ENCODE measurements around the gene ZNHIT2.

ZNHIT2 gene

DNA sequence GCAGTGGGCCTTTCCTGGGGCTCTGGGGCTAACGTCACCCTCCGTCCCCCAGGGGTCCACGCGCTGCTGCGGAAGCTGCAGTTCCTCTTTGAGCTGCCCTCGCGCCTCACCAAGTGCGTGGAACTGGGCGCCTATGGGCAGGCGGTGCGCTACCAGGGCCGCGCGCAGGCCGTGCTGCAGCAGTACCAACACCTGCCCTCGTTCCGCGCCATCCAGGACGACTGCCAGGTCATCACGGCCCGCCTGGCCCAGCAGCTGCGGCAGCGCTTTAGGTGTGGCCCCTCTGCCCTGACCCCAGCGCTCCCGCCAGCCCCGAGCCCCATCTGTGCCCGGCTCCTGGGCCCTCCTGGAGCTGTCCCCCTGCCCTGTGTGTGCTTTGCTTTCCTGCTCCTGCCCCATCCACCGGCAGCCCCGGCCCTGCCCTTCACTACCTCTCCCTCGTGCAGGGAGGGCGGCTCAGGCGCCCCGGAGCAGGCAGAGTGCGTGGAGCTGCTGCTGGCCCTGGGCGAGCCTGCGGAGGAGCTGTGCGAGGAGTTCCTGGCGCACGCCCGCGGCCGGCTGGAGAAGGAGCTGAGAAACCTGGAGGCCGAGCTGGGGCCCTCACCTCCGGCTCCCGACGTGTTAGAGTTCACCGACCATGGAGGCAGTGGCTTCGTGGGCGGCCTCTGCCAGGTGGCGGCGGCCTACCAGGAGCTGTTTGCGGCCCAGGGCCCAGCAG lies 9.6 kb downstream of the ZNHIT2 start:
- DNase-seq (ENCODE audit: low read depth in 2 of 3, low spot score in 1 of 3), result no peak

DNA sequence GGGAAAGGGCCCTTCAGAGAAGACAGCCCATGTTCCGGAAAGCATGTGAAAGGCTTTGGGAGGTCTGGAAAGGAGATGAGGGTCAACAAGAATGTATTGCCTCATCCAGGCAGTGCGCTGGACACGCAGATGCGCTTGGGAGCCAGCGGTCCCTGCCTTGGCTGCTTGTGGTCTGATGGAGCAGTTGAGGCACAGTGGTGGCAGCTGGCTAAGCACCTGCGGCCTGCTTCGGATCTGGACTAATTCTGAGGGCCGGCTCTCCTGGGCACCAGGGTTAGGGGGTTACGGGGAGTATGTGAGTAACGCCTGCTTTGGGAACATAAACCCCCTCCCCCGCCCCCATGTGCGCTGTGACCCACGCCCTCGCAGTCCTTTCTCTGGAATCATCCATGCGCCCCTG lies 10.4 kb downstream of the ZNHIT2 start:
- DNase-seq (ENCODE audit: low read depth in 2 of 3, low spot score in 1 of 3), result no peak

GRCh38 chr11:65104628-65105027 lies 12.9 kb downstream of the ZNHIT2 start:
- DNase-seq (ENCODE audit: low read depth in 2 of 3, low spot score in 1 of 3), result no peak

GRCh38 chr11:65103476-65103875 lies 14.0 kb downstream of the ZNHIT2 start:
- DNase-seq (ENCODE audit: low read depth in 2 of 3, low spot score in 1 of 3), result no peak

DNA sequence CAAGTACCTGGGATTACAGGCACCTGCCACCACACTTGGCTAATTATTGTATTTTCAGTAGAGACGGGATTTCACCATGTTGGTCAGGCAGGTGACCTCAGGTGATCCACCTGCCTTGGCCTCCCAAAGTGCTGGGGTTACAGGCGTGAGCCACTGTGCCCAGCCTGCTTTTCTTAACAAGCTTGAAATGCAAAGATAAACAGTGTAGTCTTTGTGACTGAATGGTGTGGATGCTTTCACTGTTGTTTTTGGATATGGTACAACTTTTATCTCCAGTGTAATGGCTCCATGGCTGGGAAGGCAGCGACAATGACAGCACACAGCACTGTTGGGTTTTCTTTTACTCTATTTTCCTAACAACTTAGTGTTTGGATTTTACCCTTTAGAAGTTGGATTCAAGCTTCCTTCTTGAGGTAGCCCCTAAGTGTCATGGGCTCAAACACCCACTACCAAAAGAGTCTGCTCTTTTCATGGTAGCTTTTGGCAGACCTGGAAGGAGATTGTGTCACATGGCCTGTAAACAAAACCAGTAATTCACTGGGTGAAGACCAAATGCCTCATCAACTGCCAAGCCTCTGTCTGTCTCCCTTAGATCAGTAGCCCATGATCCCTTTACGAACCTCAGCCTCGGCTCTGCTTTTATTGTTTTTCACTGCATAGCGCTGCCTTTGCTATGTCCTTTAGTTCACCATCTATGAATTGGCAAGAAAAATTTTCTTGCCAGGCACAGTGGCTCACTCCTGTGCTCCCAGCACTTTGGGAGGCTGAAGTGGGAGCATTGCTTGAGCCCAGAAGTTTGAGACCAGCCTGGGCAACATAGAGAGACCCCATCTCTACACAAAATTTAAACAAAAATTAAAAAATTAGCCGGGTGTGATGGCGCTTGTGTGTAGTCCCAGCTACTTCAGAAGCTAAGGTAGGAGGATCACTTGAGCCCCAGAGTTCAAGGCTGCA lies 15.1 kb downstream of the ZNHIT2 start:
- DNase-seq (ENCODE audit: low read depth in 2 of 3, low spot score in 1 of 3), result no peak

DNA sequence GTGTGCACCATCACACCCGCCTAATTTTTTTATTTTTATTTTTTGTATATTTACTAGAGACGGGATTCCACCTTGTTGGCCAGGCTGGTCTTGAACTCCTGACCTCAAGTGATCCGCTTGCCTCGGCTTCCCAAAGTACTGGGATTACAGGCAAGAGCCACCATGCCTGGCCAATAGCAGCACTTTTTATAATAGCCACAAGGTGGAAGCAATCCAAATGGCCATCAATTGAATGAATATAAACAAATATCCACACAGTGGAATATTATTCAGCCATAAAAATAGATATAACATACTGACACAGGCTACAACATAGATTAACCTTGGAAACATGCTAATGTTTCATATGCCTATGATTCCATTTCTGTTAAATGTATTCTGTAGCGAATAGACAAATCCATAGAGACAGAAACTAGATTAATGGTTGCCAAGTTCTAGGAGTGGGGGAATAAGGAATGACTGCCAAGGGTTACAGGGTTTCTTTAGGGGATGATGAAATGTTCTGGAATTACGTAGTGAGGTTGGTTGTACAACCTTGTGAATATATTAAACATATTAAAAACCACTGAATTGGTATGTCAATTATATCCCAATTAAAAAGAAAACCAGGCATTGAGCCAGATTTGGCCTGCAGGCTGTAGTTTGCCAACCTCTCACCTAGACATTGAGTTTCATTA lies 16.7 kb downstream of the ZNHIT2 start:
- no peak for DNase-seq (ENCODE audit: low read depth in 2 of 3, low spot score in 1 of 3)

- DNase-seq (ENCODE audit: low read depth in 2 of 3, low spot score in 1 of 3), result no peak
Observed at GRCh38 chr11:65096926-65097325, 20.6 kb downstream of the ZNHIT2 start.

- peak; percentile 76 to 85 (median 77) for DNase-seq (ENCODE audit: low read depth in 2 of 3, low spot score in 1 of 3)
Observed at GRCh38 chr11:65095974-65096806, 21.3 kb downstream of the ZNHIT2 start, which contains the start of gene VPS51. Gene VPS51, plus strand, starts transcription at chr11:65096214. Its CDS starts 37 bp downstream, at chr11:65096251.

DNA sequence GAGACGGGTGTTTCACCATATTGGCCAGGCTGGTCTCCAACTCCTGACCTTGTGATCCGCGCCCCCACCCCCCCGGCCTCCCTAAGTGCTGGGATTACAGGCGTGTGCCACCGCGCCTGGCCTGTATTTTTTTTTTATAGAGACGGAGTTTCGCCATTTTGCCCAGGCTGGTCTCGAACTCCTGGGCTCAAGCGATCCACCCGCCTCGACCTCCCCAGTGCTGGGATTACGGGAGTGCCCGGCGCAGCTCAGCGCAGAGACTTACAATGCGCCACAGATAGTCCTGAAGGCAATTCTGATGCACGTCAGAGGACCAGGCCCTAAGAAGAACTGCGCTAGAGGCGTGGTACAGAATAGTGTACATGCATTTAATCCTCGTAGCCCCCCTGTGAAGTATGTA lies 22.1 kb downstream of the ZNHIT2 start:
- DNase-seq (ENCODE audit: low read depth in 2 of 3, low spot score in 1 of 3), result no peak

- no peak for DNase-seq (ENCODE audit: low read depth in 2 of 3, low spot score in 1 of 3)
Observed at GRCh38 chr11:65090628-65091027, 26.9 kb downstream of the ZNHIT2 start.

DNA sequence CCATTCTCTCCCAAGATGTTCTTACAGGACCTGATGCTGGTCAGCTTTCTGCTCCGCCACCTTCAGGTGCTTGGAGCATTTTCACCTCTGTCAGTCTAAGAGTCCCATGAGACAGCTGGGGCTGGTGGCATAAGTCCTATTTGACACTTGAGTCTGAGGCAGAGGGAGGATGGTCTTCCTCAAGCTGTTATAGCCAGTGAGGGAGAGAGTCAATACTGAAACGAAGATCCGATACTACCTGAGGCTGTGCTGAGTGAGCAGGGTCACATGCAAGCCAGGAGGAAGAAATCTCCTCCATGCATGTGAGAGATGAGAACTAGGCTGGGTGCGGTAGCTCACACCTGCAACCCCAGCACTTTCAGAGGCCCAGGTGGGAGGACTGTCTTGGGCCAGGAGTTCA lies 27.9 kb downstream of the ZNHIT2 start:
- DNase-seq (ENCODE audit: low read depth in 2 of 3, low spot score in 1 of 3), result no peak

GRCh38 chr11:65087827-65088226 lies 29.7 kb downstream of the ZNHIT2 start:
- DNase-seq (ENCODE audit: low read depth in 2 of 3, low spot score in 1 of 3), result no peak

DNA sequence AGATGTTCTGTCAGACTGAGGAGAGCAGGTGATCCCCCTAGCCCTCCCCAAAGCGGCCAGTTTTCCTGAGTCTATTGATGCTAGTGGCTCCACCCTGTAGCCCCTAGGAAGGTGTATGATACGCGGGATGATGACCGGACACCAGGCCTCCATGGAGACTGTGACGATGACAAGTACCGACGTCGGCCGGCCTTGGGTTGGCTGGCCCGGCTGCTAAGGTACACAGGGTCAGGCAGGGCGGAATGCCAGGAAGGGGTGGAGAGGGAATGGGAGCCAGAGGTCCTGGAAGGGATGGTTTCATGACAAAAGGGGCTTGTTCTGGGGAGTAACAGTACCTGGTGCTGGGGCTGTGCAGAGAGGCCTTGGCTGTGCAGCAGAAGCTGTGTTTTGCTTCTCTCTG lies 30.3 kb downstream of the ZNHIT2 start:
- no peak for DNase-seq (ENCODE audit: low read depth in 2 of 3, low spot score in 1 of 3)

GRCh38 chr11:65086809-65087208 lies 30.7 kb downstream of the ZNHIT2 start:
- no peak for DNase-seq (ENCODE audit: low read depth in 2 of 3, low spot score in 1 of 3)

DNA sequence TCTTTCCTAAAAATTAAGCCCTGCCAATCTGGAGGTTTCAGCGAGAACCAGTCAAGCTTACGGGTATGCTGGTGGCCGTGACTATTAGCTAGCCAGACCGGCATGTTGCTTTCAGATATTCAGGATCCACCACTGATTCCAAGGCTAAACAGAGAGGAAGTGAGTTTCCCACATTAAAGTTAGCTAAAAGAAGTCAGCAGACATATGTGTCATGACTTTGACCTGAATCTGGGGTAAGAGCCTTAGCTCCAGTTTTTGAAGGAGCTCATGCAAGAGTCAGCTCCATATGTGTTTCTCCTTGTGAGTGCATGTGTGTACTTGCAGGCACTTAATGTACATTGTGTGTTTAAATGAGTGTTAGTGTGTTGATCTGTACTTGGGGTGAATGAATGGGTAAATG lies 32.1 kb downstream of the ZNHIT2 start:
- DNase-seq (ENCODE audit: low read depth in 2 of 3, low spot score in 1 of 3), result no peak

GRCh38 chr11:65084598-65085375 lies 32.7 kb downstream of the ZNHIT2 start:
- DNase-seq (ENCODE audit: low read depth in 2 of 3, low spot score in 1 of 3), result no peak

DNA sequence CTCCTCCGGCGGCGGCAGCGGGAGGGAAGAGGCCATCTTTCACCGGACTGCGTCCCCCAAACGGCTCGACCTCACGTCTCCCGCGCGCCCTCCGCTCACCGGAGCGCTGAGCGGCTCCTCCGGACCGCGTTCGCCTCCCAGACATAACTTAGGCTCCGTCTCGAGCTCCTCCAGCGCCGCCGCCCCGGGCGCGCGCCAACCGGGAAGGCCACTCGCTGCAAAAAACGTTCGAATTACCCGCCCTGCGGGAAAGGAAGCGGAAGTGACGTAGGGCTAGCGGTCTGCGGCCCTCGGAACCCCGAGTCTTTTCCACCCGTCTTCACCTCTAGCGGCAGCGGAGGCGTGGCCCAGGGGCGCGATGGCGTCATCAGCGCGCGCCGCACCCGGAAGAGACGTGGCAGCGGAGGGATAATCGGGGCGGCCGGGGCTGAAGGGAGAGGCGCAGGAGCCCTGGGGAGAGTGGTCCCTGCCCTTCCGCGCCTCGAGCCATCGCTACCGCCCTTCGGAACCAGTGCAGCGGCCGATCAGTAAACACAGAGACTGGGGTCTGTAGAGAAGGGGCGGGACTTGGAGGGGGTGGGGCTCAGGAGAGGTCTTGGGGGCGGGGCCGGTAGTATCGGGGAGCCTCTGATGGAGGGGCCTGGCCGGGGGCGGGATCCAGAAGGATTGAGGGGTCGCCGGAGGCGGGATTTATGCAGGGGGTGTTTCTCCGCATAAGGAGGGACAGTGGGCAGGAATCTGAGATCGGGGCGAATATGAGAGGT lies 33.5 kb downstream of the ZNHIT2 start, which contains the start of the genes CDCA5 and ZFPL1:
Gene CDCA5 (minus strand): TSS at position 207 of the 764 bp plus-strand sequence. CDS start 62 bp downstream, at position 145.
Gene ZFPL1 (plus strand): TSS at position 389 of the 764 bp plus-strand sequence. CDS start 477 bp downstream, outside the sequence.
- DNase-seq (ENCODE audit: low read depth in 2 of 3, low spot score in 1 of 3), result peak; percentile 93 to 94 (median 94)

DNA sequence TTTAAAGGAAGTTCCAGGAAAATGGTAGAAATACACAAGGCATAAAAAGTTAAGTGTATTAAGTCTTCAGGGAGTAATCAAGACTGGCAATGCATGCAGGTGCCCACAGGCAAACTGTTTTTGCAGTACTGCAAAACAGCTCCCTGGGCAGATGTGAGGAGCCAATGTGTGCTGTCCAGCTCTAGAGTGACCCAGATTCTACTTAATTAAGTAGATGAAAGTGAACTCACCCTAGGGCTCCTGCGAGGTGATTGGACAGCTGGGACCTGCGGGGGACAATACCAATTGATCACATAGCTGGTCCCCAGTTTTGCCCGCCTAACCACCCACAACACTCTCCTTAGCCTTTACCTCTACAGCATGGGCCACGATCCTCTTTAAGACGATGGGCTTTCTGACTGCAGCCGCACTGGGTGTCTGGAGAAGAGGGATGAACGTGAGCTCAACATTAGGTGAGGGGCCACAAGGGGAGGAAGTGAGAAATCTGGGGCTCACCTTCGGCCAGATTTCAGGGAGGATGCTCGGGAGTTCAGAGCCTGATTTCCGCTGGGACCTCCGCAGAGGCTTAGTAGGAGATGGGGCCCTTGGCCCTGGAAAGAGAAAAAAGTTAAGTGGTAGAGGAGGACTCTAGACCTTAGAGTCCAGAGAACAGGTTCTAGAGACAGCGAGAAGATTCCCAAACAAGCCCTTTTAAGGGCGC lies 34.2 kb downstream of the ZNHIT2 start:
- no peak for DNase-seq (ENCODE audit: low read depth in 2 of 3, low spot score in 1 of 3)

All from stimulated activated CD4-positive, alpha-beta T cell treated with anti-CD3 and anti-CD28 coated beads, Interleukin-12 subunit alpha, Interleukin-12 subunit beta, amount 100 ng/mL, for 48 hours (primary cell).